H1 (cell line): Measurements from ENCODE around the gene MLKL.

ENCODE experiments used
- EZH2 ChIP-seq: fragments of 200-600 bp; sonication (generic); IDR thresholded peaks from 2 replicates; pipeline ENCODE4 v1.7.1; 2012; ENCODE audit warnings: low read depth, mild to moderate bottlenecking, moderate library complexity, low read length, inconsistent platforms; ENCODE audit not compliant: severe bottlenecking
- GABPA ChIP-seq: IDR thresholded peaks from 2 replicates; pipeline ENCODE4 v1.6.1; 2011; ENCODE audit warnings: mild to moderate bottlenecking, low read length, moderate library complexity, borderline replicate concordance; ENCODE audit not compliant: insufficient read depth
- MAFK ChIP-seq: IDR thresholded peaks from 2 replicates; pipeline ENCODE4 v1.6.1; 2012; ENCODE audit warnings: low read depth, mild to moderate bottlenecking, improper control_type of control experiment, low read length
- POLR2A ChIP-seq, 2 experiments: IDR thresholded peaks; 1 replicate in 1 of 2; 2 replicates in 1 of 2; pipeline ENCODE4 v1.6.1; 2011; ENCODE audit warnings: low read depth in 2 of 2, low read length in 2 of 2, mild to moderate bottlenecking in 2 of 2; ENCODE audit errors: control extremely low read depth in 1 of 2
- RNF2 ChIP-seq: fragments of 200-900, 300-1000 bp; sonication (generic); IDR thresholded peaks from 2 replicates; pipeline ENCODE4 v1.7.1; 2016; ENCODE audit warnings: borderline replicate concordance, low read depth, mild to moderate bottlenecking, antibody characterized with exemption, low read length; ENCODE audit not compliant: poor library complexity, severe bottlenecking; ENCODE audit errors: missing control alignments
- YY1 ChIP-seq: IDR thresholded peaks from 2 replicates; pipeline ENCODE4 v1.6.1; 2011; ENCODE audit warnings: low read depth, mild to moderate bottlenecking, low read length
- TF ChIP-seq, protein P1 (sequence below), 3 experiments: IDR thresholded peaks; 1 replicate in 2 of 3; 2 replicates in 1 of 3; pipeline versions ENCODE4 v1.5.1 to v1.6.1; 2011; ENCODE audit warnings: low read length in 3 of 3, mild to moderate bottlenecking in 3 of 3, inconsistent platforms in 2 of 3, low read depth in 1 of 3, moderate library complexity in 1 of 3; ENCODE audit not compliant: insufficient read depth in 1 of 3; ENCODE audit errors: control extremely low read depth in 1 of 3
- TF ChIP-seq, protein P2 (sequence below): IDR thresholded peaks from 2 replicates; pipeline ENCODE4 v1.6.1; 2012; ENCODE audit warnings: low read length, inconsistent platforms

DNA sequence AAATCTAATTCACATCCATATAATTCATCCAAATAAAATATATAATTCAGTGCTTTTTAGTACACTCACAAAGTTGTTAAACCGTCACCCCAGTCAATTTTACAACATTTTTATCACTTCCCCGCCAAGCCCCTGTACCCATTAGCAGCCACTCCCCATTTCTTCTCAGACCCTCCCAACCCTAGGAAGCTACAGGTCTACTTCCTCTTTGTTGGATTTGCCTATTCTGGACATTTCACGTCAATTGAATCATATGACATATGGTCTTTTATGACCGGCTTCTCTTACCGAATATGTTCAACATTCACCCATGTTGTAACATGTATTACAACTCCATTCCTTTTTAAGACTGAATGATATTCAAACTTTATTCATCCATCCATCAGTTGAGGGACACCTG lies 19.9 kb upstream of the MLKL start:
- TF ChIP-seq EZH2 = no peak
- no peak for TF ChIP-seq POLR2A (IDR thresholded peaks at IDR 0.05; ENCODE audit: control extremely low read depth in 1 of 2, low read depth in 2 of 2, low read length in 2 of 2)
- TF ChIP-seq, protein P1, sequence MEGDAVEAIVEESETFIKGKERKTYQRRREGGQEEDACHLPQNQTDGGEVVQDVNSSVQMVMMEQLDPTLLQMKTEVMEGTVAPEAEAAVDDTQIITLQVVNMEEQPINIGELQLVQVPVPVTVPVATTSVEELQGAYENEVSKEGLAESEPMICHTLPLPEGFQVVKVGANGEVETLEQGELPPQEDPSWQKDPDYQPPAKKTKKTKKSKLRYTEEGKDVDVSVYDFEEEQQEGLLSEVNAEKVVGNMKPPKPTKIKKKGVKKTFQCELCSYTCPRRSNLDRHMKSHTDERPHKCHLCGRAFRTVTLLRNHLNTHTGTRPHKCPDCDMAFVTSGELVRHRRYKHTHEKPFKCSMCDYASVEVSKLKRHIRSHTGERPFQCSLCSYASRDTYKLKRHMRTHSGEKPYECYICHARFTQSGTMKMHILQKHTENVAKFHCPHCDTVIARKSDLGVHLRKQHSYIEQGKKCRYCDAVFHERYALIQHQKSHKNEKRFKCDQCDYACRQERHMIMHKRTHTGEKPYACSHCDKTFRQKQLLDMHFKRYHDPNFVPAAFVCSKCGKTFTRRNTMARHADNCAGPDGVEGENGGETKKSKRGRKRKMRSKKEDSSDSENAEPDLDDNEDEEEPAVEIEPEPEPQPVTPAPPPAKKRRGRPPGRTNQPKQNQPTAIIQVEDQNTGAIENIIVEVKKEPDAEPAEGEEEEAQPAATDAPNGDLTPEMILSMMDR (IDR thresholded peaks at IDR 0.05; ENCODE audit: control extremely low read depth in 1 of 3, insufficient read depth in 1 of 3, low read depth in 1 of 3, low read length in 3 of 3) = no peak
- TF ChIP-seq MAFK = no peak
- TF ChIP-seq RNF2 = no peak
- TF ChIP-seq, protein P2, sequence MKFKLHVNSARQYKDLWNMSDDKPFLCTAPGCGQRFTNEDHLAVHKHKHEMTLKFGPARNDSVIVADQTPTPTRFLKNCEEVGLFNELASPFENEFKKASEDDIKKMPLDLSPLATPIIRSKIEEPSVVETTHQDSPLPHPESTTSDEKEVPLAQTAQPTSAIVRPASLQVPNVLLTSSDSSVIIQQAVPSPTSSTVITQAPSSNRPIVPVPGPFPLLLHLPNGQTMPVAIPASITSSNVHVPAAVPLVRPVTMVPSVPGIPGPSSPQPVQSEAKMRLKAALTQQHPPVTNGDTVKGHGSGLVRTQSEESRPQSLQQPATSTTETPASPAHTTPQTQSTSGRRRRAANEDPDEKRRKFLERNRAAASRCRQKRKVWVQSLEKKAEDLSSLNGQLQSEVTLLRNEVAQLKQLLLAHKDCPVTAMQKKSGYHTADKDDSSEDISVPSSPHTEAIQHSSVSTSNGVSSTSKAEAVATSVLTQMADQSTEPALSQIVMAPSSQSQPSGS = no peak
- no peak for TF ChIP-seq GABPA
- no peak for TF ChIP-seq YY1
